ENCODE results near the gene FGR.
"Not testable (repeated sequence)": the region's sequence is repeated elsewhere in the genome, so short reads cannot be mapped to it uniquely, and the experiment has no call there.

The FGR gene

GRCh38 chr1:27627061-27627460 lies 7.9 kb downstream of the FGR start:
- H3K4me3 ChIP-seq (ENCODE audit: low read length), result no peak overlapping the region
- no peak for DNase-seq (ENCODE audit: low read depth)
- TF ChIP-seq CTCF (IDR thresholded peaks at IDR 0.05; ENCODE audit: insufficient read depth, low read depth, low read length, missing control alignments), result no peak

- no peak overlapping the region for H3K4me3 ChIP-seq (ENCODE audit: low read length)
- no peak for DNase-seq (ENCODE audit: low read depth)
- TF ChIP-seq CTCF (IDR thresholded peaks at IDR 0.05; ENCODE audit: insufficient read depth, low read depth, low read length, missing control alignments), result no peak
Measured at GRCh38 chr1:27626031-27626935, 8.7 kb downstream of the FGR start.

GRCh38 chr1:27624467-27625178 lies 10.4 kb downstream of the FGR start:
- TF ChIP-seq CTCF (IDR thresholded peaks at IDR 0.05; ENCODE audit: insufficient read depth, low read depth, low read length, missing control alignments), result no peak
- no peak for DNase-seq (ENCODE audit: low read depth)
- no peak overlapping the region for H3K4me3 ChIP-seq (ENCODE audit: low read length)

GRCh38 chr1:27623327-27624212 lies 11.4 kb downstream of the FGR start:
- no peak overlapping the region for H3K4me3 ChIP-seq (ENCODE audit: low read length)
- no peak for DNase-seq (ENCODE audit: low read depth)
- no peak for TF ChIP-seq CTCF (IDR thresholded peaks at IDR 0.05; ENCODE audit: insufficient read depth, low read depth, low read length, missing control alignments)

GRCh38 chr1:27622828-27623227 lies 12.2 kb downstream of the FGR start:
- H3K4me3 ChIP-seq (ENCODE audit: low read length), result no peak overlapping the region
- TF ChIP-seq CTCF (IDR thresholded peaks at IDR 0.05; ENCODE audit: insufficient read depth, low read depth, low read length, missing control alignments), result no peak

GRCh38 chr1:27621051-27621920 lies 13.7 kb downstream of the FGR start:
- H3K4me3 ChIP-seq (ENCODE audit: low read length), result no peak overlapping the region
- DNase-seq (ENCODE audit: low read depth), result peak; percentile 77
- no peak for TF ChIP-seq CTCF (IDR thresholded peaks at IDR 0.05; ENCODE audit: insufficient read depth, low read depth, low read length, missing control alignments)

More at GRCh38 chr1:27622828-27623227, 12.2 kb downstream of the FGR start:
- no peak for DNase-seq (ENCODE audit: low read depth)

GRCh38 chr1:27619782-27620438 lies 15.1 kb downstream of the FGR start:
- not testable (repeated sequence) for H3K4me3 ChIP-seq (ENCODE audit: low read length); DNase-seq (ENCODE audit: low read depth)

All from epithelial cell of esophagus (primary cell).